SK-N-SH (cell line): Measurements from ENCODE around the gene TFCP2L1. TPM values are rescaled to one million over a fixed set of nuclear protein-coding genes. Genes with fewer than 3 reads are reported as not detected.

Experiments
- CTCF ChIA-PET: fragments of 300-600, 350-600 bp; formaldehyde crosslinking; extraction: SDS; loops from one replicate; lab custom pipeline; 2021; lab: Yijun Ruan, JAX
- POLR2A ChIA-PET: fragments of 350-600 bp; sonication (Branson Sonifier 250); formaldehyde crosslinking; extraction: SDS; loops from one replicate; lab custom pipeline; 2020; ENCODE audit warnings: antibody characterized with exemption, inconsistent platforms; lab: Yijun Ruan, JAX
- DNase-seq: peaks from one replicate; pipeline ENCODE4 v3.0.0; 2012
- H2AFZ ChIP-seq: fragments of 200-600 bp; sonication (generic); 2 replicates; pipeline ENCODE4 v1.8.1; 2016; ENCODE audit warnings: antibody characterized with exemption, mild to moderate bottlenecking, low read depth
- H3F3A ChIP-seq: fragments of 200-600 bp; sonication (generic); replicated peaks from 2 replicates; pipeline ENCODE3; 2016; ENCODE audit warnings: antibody characterized with exemption, mild to moderate bottlenecking; ENCODE audit not compliant: insufficient read depth
- H3K27ac ChIP-seq, 2 experiments: fragments of 200-500 bp in 1 of 2; fragments of 200-600 bp in 1 of 2; sonication (Bioruptor generic) in 1 of 2; sonication (generic), shearing (Covaris generic) in 1 of 2; 2 replicates each; pipeline versions ENCODE4 v1.5.1 to v1.6.1; 2014 to 2016; ENCODE audit warnings: low read depth in 2 of 2, inconsistent platforms in 1 of 2, low read length in 1 of 2, mild to moderate bottlenecking in 1 of 2, mixed read lengths in 1 of 2
- H3K27me3 ChIP-seq: fragments of 200-600 bp; sonication (generic), shearing (Covaris generic); 2 replicates; pipeline ENCODE4 v1.6.1; 2016; ENCODE audit warnings: mixed run types; ENCODE audit not compliant: insufficient read depth
- H3K36me3 ChIP-seq, 2 experiments: fragments of 200-500 bp in 1 of 2; fragments of 200-600 bp in 1 of 2; sonication (Bioruptor generic) in 1 of 2; sonication (generic) in 1 of 2; replicated peaks in 1 of 2; 2 replicates each; pipeline versions ENCODE3 to v1.5.1; 2014 to 2016; ENCODE audit warnings: low read length in 1 of 2, mild to moderate bottlenecking in 1 of 2; ENCODE audit not compliant: insufficient read depth in 2 of 2, control insufficient read depth in 1 of 2
- H3K4me1 ChIP-seq, 2 experiments: fragments of 200-500 bp in 1 of 2; fragments of 200-600 bp in 1 of 2; sonication (Bioruptor generic) in 1 of 2; sonication (generic), shearing (Covaris generic) in 1 of 2; 2 replicates each; pipeline versions ENCODE4 v1.5.1 to v1.6.1; 2014 to 2016; ENCODE audit warnings: low read depth in 1 of 2, low read length in 1 of 2, mixed run types in 1 of 2; ENCODE audit not compliant: insufficient read depth in 2 of 2, control insufficient read depth in 1 of 2
- H3K4me2 ChIP-seq: fragments of 200-600 bp; sonication (generic), shearing (Covaris generic); 2 replicates; pipeline ENCODE4 v1.6.1; 2017; ENCODE audit warnings: mixed run types
- H3K4me3 ChIP-seq, 2 experiments: fragments of 200-500 bp in 1 of 2; fragments of 200-600 bp in 1 of 2; sonication (Bioruptor generic) in 1 of 2; sonication (generic), shearing (Covaris generic) in 1 of 2; 2 replicates each; pipeline versions ENCODE4 v1.5.1 to v1.8.1; 2014 to 2016; ENCODE audit warnings: low read depth in 2 of 2, inconsistent platforms in 1 of 2, low read length in 1 of 2, mild to moderate bottlenecking in 1 of 2, mixed read lengths in 1 of 2, moderate library complexity in 1 of 2
- H3K79me2 ChIP-seq: fragments of 200-600 bp; sonication (generic); 2 replicates; pipeline ENCODE4 v1.8.1; 2017; ENCODE audit warnings: mild to moderate bottlenecking; ENCODE audit not compliant: insufficient read depth
- H3K9ac ChIP-seq: fragments of 200-600 bp; sonication (generic); 2 replicates; pipeline ENCODE4 v1.6.1; 2017; ENCODE audit warnings: mixed run types
- H3K9me2 ChIP-seq: fragments of 200-600 bp; sonication (generic); 2 replicates; pipeline ENCODE4 v1.6.1; 2017; ENCODE audit warnings: mixed run types
- H3K9me3 ChIP-seq: fragments of 200-600 bp; sonication (generic); 2 replicates; pipeline ENCODE4 v1.6.1; 2017; ENCODE audit warnings: mixed run types, mild to moderate bottlenecking, moderate library complexity
- H4K20me1 ChIP-seq: fragments of 200-600 bp; sonication (generic); 2 replicates; pipeline ENCODE4 v1.6.1; 2017; ENCODE audit warnings: mild to moderate bottlenecking, mixed run types; ENCODE audit not compliant: insufficient read depth
- CHD2 ChIP-seq: fragments of 150-350 bp; IDR thresholded peaks from 2 replicates; pipeline ENCODE4 v1.6.1; 2018; ENCODE audit warnings: low read length; ENCODE audit not compliant: partially characterized antibody
- EP300 ChIP-seq, 2 experiments: IDR thresholded peaks; 2 replicates each; pipeline versions ENCODE4 v1.4.0 to v1.6.1; 2012; ENCODE audit warnings: borderline replicate concordance in 1 of 2, low read depth in 1 of 2, low read length in 1 of 2
- EZH2phosphoT487 ChIP-seq: fragments of 200-600 bp; sonication (generic); IDR thresholded peaks from 2 replicates; pipeline ENCODE4 v1.6.1; 2017; ENCODE audit warnings: low read depth, mixed run types, mild to moderate bottlenecking, antibody characterized with exemption, moderate library complexity, borderline replicate concordance
- FOXJ3 ChIP-seq: sonication (generic); formaldehyde crosslinking; IDR thresholded peaks from 2 replicates; pipeline ENCODE4 v1.5.1; 2020; ENCODE audit warnings: mild to moderate bottlenecking, missing genetic modification reagents
- FOXM1 ChIP-seq: IDR thresholded peaks from 2 replicates; pipeline ENCODE4 v1.4.0; 2012; ENCODE audit warnings: low read depth, mild to moderate bottlenecking
- GATA2 ChIP-seq: sonication (generic); formaldehyde crosslinking; IDR thresholded peaks from 2 replicates; pipeline ENCODE4 v1.5.0; 2020; ENCODE audit warnings: mild to moderate bottlenecking, missing genetic modification reagents
- IRF3 ChIP-seq: fragments of 150-350 bp; IDR thresholded peaks from 2 replicates; pipeline ENCODE4 v1.6.1; 2016; ENCODE audit warnings: mild to moderate bottlenecking, low read depth, low read length
- MAX ChIP-seq: IDR thresholded peaks from 2 replicates; pipeline ENCODE4 v1.4.0; 2012; ENCODE audit warnings: low read depth
- RFX5 ChIP-seq: IDR thresholded peaks from 2 replicates; pipeline ENCODE4 v1.6.1; 2012; ENCODE audit warnings: mild to moderate bottlenecking, improper control_type of control experiment, low read length
- USF2 ChIP-seq: fragments of 150-350 bp; IDR thresholded peaks from 2 replicates; pipeline ENCODE4 v1.6.1; 2017; ENCODE audit warnings: antibody characterized with exemption, low read length, low read depth, borderline replicate concordance
- WGBS: methylation state at CpG from one replicate; pipeline ENCODE4 v1.1.6; 2017; ENCODE audit warnings: low lambda C conversion rate; 5-methylcytosine and 5-hydroxymethylcytosine counted together
- polyA plus RNA-seq, 3 experiments: library from polyadenylated mRNA; depleted of rRNA; stranded (reverse); fragments of >200 nt; gene quantifications; 2 replicates each; pipeline ENCODE4 v1.2.3, GENCODE V29; 2012
- TF ChIP-seq, protein P1 (sequence below): IDR thresholded peaks from 2 replicates; pipeline ENCODE4; 2012

Gene TFCP2L1
- polyA plus RNA-seq, 1 of the 3 experiments (the other 2 are of a cell fraction), result not detected

DNA sequence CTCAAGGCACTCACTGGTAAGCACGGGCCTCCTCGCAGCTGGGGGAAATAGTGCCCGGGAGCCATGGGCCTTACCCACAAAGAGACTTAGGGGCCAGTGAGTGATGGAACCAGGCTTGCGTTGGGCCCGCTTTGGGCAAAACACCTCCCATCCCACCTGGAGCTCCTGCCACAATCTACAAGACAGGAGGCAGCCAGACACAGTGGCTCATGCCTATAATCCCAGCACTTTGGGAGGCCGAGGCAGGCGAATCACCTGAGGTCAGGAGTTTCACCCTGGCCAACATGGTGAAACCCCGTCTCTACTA lies 88.2 kb downstream of the TFCP2L1 start:
- POLR2A ChIA-PET, result no interaction called here

GRCh38 chr2:121196132-121196848 lies 88.7 kb downstream of the TFCP2L1 start:
- Histone ChIP-seq H3K79me2 (no peaks in the 10 kb centered on the region), H4K20me1 (no peaks in the 10 kb centered on the region), H3K4me1 (peaks cover 0 to 7% of the 10 kb centered on the region in 2 experiments; a peak in 1 of 4 replicates), H3K36me3 (no peaks in the 10 kb centered on the region), H3F3A (no peaks in the 10 kb centered on the region), H2AFZ (no peak overlapping the region), H3K4me2 (no peak overlapping the region), H3K9ac (no peak overlapping the region), H3K9me2 (no peaks in the 10 kb centered on the region), H3K27ac (no peak overlapping the region), H3K9me3 (no peaks in the 10 kb centered on the region), H3K27me3 (no peaks in the 10 kb centered on the region), H3K4me3 (no peak overlapping the region)
- ChIA-PET POLR2A (no interaction called here), CTCF (no interaction called here)
- TF ChIP-seq RFX5 (no peak), IRF3 (no peak), FOXM1 (no peak), EP300 (IDR thresholded peaks at IDR 0.05; ENCODE audit: borderline replicate concordance in 1 of 2, low read depth in 1 of 2, low read length in 1 of 2) (no peak), GATA2 (no peak)
- TF ChIP-seq, protein P1, sequence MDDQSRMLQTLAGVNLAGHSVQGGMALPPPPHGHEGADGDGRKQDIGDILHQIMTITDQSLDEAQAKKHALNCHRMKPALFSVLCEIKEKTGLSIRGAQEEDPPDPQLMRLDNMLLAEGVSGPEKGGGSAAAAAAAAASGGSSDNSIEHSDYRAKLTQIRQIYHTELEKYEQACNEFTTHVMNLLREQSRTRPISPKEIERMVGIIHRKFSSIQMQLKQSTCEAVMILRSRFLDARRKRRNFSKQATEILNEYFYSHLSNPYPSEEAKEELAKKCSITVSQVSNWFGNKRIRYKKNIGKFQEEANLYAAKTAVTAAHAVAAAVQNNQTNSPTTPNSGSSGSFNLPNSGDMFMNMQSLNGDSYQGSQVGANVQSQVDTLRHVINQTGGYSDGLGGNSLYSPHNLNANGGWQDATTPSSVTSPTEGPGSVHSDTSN, result no peak
- 61% methylated on average over 5 of the region's 19 CpGs for WGBS
- no peak for DNase-seq

More for the DNA sequence above, 88.2 kb downstream of the TFCP2L1 start:
- H3K9me2 ChIP-seq, result no peaks in the 10 kb centered on the region
- peaks cover 0 to 7% of the 10 kb centered on the region in 2 experiments; a peak in 1 of 4 replicates for H3K4me1 ChIP-seq
- no peaks in the 10 kb centered on the region for H4K20me1 ChIP-seq
- H3K9ac ChIP-seq, result no peak overlapping the region
- H2AFZ ChIP-seq, result no peak overlapping the region
- H3K79me2 ChIP-seq, result no peaks in the 10 kb centered on the region
- H3K9me3 ChIP-seq, result no peaks in the 10 kb centered on the region
- no peak for DNase-seq
- H3K27me3 ChIP-seq, result no peaks in the 10 kb centered on the region
- H3F3A ChIP-seq, result no peaks in the 10 kb centered on the region
- no peak for TF ChIP-seq EZH2phosphoT487
- no peak for TF ChIP-seq IRF3
- TF ChIP-seq MAX, result no peak
- TF ChIP-seq FOXJ3 (CRISPR knock-in tag), result no peak
- no peak for TF ChIP-seq CHD2
- TF ChIP-seq, protein P1, result no peak
- no peak for TF ChIP-seq USF2
- H3K4me3 ChIP-seq, result no peak overlapping the region
- CTCF ChIA-PET, result no interaction called here
- H3K4me2 ChIP-seq, result no peak overlapping the region
- H3K27ac ChIP-seq, result no peak overlapping the region
- 72% methylated on average over 2 of the region's 8 CpGs for WGBS
- no peaks in the 10 kb centered on the region for H3K36me3 ChIP-seq
